Measurements from ENCODE around the gene ZRANB3.
"Not testable (repeated sequence)": the region's sequence is repeated elsewhere in the genome, so short reads cannot be mapped to it uniquely, and the experiment has no call there.

Gene ZRANB3

DNA sequence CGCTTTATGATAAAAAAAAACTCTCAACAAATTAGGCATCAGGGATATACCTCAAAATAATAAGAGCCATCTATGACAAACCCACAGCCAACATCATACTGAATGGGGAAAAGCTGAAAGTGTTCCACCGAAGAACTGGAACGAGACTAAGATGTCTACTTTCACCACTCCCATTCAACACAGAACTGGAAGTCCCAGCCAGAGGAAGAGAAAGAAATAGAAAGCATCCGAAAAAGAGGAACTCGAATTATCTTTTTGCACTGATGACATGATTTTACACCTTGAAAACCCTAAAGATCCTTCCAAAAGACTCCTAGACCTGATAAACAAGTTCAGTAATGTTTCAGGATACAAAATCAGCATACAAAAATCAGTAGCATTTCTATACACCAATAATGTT lies 121.6 kb downstream of the ZRANB3 start:
- H3K4me3 ChIP-seq = no peak overlapping the region

DNA sequence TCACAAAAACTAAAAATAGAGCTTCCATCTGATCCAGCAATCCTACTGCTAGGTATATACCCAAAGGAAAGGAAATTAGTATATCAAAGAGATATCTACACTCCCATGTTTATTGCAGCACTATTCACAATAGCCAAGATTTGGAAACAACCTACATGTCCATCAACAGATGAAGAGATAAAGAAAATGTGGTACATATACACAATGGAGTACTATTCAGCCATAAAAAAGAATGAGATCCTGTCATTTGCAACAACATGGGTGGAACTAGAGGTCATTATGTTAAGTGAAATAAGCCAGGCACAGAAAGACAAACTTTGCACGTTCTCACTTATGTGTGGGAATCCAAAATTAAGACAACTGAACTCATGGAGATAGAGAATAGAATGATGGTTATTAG lies 134.8 kb downstream of the ZRANB3 start:
- not testable (repeated sequence) for DNase-seq (ENCODE audit: low spot score); H3K4me3 ChIP-seq; H3K27ac ChIP-seq

More for the DNA sequence above, 121.6 kb downstream of the ZRANB3 start:
- TF ChIP-seq, protein P1, sequence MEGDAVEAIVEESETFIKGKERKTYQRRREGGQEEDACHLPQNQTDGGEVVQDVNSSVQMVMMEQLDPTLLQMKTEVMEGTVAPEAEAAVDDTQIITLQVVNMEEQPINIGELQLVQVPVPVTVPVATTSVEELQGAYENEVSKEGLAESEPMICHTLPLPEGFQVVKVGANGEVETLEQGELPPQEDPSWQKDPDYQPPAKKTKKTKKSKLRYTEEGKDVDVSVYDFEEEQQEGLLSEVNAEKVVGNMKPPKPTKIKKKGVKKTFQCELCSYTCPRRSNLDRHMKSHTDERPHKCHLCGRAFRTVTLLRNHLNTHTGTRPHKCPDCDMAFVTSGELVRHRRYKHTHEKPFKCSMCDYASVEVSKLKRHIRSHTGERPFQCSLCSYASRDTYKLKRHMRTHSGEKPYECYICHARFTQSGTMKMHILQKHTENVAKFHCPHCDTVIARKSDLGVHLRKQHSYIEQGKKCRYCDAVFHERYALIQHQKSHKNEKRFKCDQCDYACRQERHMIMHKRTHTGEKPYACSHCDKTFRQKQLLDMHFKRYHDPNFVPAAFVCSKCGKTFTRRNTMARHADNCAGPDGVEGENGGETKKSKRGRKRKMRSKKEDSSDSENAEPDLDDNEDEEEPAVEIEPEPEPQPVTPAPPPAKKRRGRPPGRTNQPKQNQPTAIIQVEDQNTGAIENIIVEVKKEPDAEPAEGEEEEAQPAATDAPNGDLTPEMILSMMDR (IDR thresholded peaks at IDR 0.05) = no peak
- no peak for DNase-seq (ENCODE audit: low spot score)
- no peak overlapping the region for H3K27ac ChIP-seq

DNA sequence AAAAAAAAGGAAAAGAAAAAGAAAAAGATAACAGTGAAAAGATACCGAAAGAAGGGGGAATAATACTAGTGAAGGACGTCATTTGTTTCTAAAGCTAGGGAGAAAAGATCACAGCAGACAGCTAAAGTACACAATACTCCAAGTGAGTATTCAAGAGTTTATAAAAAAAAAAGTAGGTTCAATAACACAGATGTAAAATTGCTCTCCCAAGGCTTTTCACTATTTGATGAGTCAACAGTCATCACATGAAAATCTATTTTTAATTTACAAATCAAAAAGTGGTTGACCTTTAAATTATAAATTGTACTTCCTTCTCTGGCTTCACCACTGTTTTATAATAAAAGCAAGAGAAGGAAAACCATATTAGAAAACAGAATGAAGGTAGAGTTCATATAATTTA lies 144.0 kb downstream of the ZRANB3 start:
- Histone ChIP-seq H3K4me3 (no peak overlapping the region), H3K27ac (no peak overlapping the region)
- no peak for DNase-seq (ENCODE audit: low spot score)
- TF ChIP-seq, protein P1 (IDR thresholded peaks at IDR 0.05) = no peak

DNA sequence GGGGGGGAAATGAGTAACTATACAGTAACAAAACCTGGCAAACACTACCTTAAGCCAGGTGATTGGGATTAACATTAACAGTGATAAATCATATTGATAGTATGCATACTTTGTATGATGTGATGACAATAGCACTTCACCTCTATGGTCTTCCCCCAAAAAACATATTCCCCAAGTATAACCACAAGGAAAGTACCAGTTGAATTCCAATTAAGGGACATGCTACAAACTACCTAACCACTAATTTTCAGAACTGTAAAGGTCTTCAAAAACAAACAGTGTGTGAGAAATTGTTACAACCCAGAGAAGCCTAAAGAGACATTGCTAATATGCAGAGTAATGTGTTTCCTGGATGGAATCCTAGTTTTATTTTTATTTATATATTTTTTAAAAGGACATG lies 152.4 kb downstream of the ZRANB3 start:
- no peak overlapping the region for H3K27ac ChIP-seq
- TF ChIP-seq, protein P1 (IDR thresholded peaks at IDR 0.05) = no peak
- no peak for DNase-seq (ENCODE audit: low spot score)
- H3K4me3 ChIP-seq = no peak overlapping the region

DNA sequence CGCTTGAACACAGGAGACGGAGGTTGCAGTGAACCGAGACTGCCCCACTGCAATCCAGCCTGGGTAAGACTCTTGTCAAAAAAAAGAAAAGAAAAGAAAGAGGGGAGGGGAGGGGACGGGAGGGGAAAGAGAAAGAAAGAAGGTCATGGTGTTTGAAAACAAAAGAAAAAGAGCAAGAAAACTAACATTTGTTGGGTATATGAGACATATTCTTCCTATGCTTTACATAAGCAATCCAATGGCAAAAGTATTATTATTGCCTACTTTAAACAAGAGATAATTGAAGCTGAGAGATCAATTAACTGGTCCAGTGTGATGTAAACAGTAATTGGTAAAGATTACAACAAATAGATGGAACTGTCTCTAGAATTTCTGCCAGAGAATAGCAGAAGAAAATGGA lies 157.3 kb downstream of the ZRANB3 start:
- DNase-seq (ENCODE audit: low spot score) = no peak
- Histone ChIP-seq H3K27ac (no peak overlapping the region), H3K4me3 (no peak overlapping the region)
- TF ChIP-seq, protein P1 (IDR thresholded peaks at IDR 0.05) = no peak

DNA sequence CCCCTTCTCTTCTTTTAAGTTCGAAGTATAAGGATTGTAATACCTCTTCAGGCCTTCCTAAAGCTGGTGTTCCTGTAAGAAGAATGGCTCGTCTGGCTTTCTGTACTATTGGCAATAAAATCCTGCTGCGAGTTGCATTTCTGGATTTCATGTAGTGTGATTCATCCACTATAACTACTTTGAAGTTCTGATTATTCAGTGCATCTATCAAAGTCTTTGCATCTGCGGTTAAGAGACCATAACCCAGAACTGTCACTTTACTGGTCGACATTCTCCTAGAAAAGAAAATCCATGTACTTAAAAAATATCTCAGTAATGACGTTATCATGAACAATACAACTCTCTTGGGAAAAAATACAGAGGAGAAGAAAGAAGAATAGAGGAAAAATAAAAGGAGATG lies 181.1 kb downstream of the ZRANB3 start:
- DNase-seq (ENCODE audit: low spot score) = no peak
- TF ChIP-seq, protein P1 (IDR thresholded peaks at IDR 0.05) = no peak
- Histone ChIP-seq H3K27ac (no peak overlapping the region), H3K4me3 (no peak overlapping the region)

DNA sequence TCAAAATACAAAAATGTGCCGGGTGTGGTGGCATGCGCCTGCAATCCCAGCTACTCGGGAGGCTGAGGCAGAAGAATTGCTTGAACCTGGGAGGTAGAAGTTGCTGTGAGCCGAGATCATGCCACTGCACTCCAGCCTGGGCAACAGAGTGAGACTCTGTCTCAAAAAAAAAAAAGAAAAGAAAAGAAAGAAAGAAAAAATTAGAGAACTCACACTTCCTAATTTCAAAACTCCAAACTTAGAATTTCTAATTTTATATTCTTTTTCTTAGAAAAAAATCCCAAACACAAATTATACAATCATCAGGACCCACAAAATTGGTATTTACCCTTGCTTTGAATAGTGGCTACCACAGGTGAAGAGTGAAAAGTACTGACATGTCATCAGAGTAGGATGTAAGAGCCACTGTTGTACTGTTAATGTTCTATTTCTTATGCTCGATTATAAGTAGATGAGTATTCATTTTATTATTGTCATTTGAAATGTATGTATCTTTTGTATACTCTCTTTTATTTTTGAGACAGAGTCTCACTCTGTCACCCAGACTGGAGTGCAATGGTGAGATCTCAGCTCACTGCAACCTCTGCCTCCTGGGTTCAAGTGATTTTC lies 182.8 kb downstream of the ZRANB3 start:
- H3K4me3 ChIP-seq; H3K27ac ChIP-seq; DNase-seq (ENCODE audit: low spot score): not testable (repeated sequence)

DNA sequence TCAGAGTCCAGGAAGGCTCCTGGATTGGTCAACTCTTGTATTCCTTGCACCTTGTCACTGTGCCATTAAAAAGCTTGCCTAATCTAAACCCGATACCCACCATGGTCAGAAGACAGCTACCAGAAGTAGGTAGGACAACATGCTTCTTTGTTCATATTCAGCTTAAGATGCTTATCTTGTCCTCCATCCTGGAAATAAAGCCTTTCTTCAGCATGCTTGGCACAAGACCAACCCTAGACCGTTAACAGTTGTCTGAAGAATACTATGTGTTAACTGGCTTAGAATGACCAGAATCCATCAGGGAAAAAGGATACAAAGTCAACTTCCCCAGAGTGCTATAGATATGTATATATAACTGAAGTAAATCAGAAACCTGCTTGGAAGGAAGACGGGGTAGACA lies 193.9 kb downstream of the ZRANB3 start:
- TF ChIP-seq, protein P1 (IDR thresholded peaks at IDR 0.05) = no peak
- DNase-seq (ENCODE audit: low spot score) = no peak
- no peak overlapping the region for H3K4me3 ChIP-seq
- no peak overlapping the region for H3K27ac ChIP-seq

All from coronary artery (tissue), 2 donors.